HG03196 (cell line): ENCODE results near the gene KIF5B.
"Not testable (repeated sequence)": the region's sequence is repeated elsewhere in the genome, so short reads cannot be mapped to it uniquely, and the experiment has no call there.

Experiments used
- ATAC-seq: cut with Tn5 transposase; IDR thresholded peaks from one replicate; pipeline ENCODE4 v1.9.1; 2021; ENCODE audit not compliant: unreplicated experiment

Gene KIF5B

DNA sequence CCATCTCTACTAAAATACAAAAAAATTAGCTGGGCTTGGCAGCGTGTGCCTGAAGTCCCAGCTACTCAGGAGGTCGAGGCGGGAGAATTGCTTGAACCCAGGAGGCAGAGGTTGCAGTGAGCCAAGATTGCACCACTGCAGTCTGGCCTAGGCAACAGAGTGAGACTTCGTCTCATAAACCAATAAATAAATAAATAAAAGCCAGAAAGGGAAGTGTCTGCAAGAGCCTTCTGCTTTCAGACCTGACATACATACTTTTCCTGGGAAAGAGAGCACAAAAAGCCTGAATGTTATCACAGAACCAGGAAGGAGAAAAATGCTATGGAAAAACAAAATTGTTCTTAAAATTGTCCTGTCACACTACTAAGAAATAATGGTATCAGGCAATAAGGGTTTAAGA, 4.1 kb upstream of the KIF5B start:
- ATAC-seq, result no peak

DNA sequence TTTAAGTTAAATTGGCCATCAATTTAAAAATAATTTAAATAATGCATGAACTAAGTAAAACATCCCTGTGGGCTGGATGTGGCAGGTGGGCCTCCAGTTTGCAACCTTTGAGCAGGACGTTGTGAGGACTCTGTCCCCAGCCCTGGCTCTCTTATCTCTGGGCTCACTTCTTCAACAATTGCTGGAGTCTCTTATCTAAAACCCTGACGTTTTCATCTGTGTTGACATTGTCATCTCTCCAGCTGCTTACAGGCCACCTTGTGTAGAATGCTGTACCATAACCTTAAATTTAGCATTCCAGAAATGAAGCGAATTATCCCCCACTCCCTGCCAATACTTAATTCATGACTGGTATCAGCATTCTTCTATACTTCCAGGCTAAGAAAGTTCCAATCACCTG, 3.2 kb upstream of the KIF5B start:
- ATAC-seq, result no peak

DNA sequence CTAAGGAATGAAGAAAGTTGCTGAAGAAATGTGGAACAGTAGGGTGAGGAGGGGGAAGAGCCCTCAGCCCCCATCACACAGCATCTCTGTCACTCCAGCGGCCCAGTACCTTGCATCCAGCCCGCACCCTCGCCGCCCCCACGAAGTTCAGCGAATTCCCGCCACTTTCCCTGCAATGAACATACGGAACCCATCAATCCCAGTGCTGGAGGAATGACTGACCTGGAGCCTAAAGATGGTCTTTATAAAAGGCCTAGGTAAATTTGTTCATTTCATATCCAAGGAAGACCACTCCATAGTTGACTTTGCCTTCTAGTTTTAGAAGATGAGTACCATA, 779 bp upstream of the KIF5B start:
- no peak for ATAC-seq

DNA sequence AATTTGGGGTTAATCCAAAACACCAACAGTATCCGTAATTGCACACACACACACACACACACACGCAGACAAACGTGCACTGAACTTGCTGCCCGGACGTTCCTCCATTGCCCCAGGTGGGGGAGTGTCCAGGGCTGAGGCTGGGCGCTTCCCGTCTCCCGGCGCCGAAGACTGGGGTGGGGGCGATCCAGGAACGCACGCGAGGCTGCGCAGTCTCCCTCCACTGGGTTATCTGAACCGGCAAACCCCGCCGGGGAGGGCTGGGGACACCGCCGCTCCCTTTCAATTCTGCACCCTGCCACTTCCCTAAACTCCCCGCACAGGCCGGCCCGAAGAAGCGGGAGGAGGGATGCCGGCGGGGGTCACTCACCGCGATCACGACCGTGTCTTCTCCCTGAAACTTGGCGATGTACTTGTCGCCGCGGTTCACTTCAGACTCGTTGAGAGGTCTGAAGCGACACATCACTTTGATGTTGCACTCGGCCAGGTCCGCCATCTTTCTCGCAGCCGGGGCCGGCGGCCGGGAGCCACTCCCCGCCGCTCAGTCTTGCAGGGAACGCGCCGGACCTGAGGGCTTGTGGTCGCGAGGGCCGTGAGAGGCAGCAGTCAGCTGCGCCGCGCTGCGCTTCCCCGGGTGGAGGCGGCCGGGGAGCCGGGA, 618 bp downstream of the KIF5B start:
- peak; percentile 41 for ATAC-seq

DNA sequence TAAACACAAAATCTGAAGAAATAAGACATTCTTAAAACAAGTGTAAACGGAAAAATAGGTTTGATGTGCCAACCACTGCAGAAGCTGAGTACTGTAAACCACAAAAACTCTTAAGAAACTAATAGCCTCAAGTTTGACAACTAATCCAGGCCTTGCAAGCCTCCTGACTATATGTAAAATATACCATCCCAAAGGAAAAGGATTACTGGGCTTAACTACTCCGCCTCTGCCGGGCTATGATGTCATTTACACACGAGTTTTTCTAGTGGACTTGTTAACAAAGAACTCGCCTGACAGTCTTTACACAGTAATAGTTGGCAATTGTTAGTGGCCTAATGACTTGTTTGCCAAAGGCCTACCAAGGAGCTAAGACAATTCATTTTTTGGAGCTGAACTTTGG, 2.1 kb downstream of the KIF5B start:
- no peak for ATAC-seq

DNA sequence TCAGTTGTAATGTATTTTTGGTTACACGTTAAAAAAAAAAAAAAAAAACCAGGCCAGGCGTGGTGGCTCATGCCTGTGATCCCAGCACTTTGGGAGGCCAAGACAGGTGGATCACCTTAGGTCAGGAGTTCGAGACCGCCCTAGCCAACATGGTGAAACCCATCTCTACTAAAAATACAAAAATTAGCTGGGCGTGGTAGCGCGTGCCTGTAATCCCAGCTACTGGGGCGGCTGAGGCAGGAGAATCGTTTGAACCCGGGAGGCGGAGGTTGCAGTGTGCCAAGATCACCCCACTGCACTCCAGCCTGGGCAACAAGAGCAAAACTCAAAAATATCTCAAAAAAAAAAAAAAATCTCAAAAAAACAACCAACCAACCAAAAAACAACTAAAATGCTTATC, 2.8 kb downstream of the KIF5B start:
- ATAC-seq, result not testable (repeated sequence)

DNA sequence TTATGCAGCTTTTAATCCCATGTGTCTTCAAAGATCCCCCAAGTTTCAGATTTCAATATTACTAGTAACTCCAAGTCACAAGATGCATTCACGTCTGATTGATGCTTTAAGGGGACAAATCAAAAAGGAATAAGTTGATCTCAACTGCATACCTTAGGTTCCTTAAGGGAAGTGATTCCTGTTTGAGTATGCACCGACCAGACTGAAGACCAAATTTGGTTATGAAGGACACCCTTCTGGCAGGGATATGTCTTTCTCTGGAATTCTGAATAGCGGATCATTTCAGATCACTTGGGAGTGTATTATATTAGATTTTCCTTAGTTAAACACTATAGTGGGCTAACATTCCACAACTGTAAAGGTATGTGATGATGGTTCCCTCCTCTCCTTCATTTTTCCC, 4.3 kb downstream of the KIF5B start:
- no peak for ATAC-seq

DNA sequence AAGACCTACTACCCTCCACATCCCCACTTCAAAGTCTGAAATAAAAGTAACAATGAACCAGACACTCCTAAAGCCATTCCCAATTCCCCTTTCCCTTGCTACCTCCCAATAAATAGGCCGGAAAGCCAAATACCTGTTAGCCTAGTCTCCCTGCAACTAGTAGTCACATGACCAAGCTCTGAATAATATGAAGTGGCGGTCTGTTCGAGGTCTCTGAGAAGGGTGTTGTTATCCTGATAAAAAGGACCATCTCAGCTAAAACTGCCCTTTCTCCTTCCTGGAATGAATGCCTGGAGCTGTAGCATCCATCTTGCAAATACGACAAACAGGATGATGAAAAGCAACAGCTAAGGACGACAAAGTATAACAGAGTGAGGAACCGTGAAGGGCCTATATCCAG, 6.0 kb downstream of the KIF5B start:
- no peak for ATAC-seq

DNA sequence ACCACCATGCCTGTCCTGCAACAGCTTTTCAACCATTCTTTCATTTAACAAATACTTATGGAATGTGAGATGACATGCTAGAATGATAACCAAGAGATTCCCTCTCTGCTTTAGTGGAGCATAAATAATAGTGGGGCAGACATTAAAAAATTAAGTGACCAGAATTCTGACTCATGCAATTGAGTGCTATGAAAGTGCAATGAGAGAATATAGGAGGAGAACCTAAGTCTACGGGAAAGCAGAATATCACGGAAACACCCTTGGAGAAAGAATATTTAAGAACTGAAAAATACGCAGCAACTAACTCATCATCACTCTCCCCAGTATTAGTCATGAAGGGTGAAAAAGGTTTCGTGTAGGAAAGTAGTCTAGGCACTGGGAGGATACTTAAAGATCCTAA, 7.1 kb downstream of the KIF5B start:
- no peak for ATAC-seq

DNA sequence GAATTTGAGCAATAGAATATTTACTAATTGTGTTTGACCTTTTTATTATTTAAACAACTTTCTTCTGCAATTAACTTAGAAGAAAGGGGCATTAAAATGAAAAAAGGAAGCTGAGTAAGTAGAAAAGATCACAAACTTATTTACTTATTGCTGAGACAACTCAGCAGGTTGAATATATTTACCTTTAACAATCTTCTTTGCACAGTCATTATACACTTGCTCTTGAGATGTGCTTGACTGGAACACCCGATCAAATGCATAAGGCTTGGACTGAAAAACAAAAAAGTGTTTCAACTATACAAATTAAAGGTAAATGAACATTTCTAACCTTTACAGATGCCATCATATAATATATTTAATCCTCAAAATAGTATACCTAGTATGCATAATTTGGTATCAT, 7.9 kb downstream of the KIF5B start:
- ATAC-seq, result no peak

DNA sequence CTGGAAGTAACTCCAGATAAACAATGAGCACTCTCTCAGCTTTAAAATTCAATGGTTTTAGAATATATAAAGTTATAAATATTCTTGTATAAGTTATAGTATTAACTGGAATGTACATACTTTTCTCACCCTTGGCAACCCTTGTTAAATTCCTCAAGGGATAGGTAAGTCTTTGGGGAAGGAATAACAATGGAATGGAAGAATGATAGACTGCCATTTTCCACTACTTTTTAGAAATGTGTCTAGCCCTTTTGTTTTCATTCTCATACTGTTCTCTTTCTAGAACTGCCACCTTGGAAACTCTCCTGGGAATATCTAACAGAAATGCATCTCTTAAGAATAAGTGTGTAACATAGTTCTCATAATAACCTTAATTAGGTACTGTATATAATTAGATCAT, 8.3 kb downstream of the KIF5B start:
- no peak for ATAC-seq

DNA sequence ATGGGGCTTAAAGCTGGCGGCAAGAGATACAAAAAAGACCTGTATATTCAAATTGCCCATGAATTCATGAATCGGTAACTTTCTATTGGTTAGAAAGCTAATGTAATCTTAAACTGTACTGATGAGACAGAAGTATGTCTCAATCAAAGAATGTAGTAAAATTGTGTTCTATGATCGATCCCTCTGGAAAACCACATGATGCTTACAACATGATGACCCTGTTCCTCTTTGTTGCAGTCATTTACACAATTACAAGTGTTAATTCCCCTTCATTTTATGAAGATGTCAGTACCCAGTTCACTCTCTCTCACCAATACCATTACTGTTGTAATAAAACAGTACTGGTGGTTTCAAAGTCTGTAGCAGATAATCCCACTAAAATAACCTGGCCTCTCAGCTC, 10.1 kb downstream of the KIF5B start:
- no peak for ATAC-seq

DNA sequence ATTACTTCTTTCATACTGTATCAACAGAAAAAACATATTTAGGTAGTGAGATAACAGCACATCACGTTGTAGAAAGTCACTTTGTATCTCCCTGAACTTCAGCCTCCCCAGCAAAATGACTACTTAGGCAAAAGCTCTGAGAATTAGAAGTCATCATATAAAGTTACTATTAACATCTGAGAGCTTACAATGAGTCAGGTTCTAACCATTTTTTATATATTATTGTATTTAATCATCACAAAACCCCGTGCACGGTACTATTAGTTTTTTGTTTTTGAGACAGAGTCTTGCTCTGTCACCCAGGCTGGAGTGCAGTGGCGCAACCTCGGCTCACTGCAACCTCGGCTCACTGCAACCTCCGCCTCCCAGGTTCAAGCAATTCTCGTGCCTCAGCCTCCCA, 13.5 kb downstream of the KIF5B start:
- not testable (repeated sequence) for ATAC-seq

DNA sequence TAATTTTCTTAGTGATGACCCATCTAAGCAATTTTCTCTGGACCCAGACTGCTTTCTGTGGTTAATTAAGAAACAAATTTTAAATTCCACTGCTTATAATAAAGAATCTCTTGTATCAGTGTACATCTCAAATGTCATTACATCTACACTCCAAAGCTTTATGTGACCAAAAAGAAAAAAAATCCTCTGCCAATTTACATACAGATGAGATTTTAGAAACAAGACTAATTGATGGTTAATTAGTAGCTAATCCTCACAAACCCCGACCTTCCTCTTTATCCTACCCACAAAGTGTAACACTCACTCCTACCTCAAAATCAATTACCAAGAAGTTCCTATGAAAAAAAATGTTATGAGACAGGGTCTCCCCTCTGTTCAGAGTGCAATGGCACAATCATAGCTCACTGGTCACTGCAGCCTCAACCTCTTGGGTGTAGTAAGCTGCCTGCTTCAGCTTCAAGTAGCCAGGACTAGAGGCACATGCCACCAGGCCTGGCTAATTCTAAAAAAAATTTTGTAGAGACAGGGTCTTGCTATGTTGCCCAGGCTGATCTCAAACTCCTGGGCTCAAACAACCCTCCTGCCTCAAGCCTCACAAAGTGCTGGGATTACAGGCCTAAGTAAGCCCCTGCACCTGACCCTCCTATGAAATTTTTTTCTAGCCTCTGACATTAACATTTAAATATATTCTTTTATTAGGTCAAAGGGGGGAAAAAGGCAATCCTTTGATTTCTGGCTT, 14.8 kb downstream of the KIF5B start:
- no peak for ATAC-seq

DNA sequence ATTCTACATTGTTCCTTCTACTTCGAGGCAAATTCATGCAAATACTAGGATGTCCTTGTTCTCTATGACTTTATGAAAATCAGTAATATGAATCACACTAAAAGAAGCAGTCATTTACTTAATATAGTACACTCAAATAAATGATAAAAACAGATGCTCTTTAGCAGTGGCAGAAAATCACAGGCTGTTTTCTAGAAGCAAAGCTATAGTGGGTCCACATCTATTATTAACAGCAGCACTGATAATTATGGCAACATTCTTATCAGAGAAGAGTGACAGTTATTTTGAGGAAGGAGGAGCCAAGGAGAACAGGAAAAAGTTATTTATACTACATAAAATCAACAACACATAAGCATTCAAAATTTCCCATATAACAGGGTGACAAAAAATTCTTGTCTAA, 16.5 kb downstream of the KIF5B start:
- no peak for ATAC-seq

DNA sequence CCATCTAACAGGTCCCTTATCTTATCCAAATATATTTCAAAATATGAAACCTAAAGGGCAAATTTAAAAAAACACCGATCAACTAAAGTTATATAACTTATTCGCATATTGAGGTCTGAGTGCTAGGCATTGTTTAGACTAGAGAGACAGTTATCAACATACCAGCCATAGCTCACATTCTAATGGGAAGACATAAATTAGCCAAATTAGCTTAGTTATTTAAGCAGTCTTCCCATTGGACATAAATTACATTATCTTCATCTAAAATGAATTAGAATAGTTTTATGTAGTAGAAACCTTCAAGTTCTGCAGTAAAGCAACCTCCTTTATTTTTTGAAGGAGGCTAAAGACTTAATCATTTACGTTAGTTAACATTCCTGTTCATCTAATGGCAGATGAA, 17.4 kb downstream of the KIF5B start:
- ATAC-seq, result no peak

DNA sequence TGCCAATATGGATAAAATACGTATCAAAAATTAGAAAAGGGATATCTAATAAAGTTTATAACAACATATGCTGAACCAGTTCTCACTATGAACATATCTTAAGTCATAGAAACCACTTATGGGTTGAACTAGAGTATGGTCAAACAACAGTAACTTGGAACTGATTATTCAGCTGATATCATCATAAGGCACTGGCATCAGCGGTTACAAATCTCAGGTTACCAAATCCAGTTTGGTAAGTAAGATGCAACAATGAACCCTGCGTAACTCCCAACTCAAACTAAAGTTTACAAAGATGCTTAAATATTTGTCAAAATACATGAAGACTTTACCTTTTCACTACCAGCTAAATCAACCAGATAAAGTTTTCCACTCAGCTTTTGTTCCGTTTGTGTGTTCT, 19.3 kb downstream of the KIF5B start:
- ATAC-seq, result no peak

DNA sequence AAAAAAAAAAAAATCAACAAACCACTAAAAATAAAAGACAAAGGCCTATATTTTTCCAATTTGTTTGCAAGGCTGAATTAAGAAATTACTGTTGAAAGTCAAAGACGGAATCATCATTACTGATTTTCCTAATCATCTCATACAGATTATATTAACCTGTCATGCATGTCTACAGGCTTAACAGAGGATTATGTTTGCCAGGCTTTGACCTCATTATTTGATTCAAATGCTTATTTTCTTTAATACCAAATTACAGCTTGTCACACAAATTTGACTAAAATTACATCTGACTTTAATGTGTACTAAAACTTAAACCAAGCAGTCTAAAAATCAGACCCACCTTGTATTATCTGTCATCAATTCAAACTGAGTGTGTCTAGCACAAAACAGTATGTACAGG, 21.2 kb downstream of the KIF5B start:
- ATAC-seq, result no peak

DNA sequence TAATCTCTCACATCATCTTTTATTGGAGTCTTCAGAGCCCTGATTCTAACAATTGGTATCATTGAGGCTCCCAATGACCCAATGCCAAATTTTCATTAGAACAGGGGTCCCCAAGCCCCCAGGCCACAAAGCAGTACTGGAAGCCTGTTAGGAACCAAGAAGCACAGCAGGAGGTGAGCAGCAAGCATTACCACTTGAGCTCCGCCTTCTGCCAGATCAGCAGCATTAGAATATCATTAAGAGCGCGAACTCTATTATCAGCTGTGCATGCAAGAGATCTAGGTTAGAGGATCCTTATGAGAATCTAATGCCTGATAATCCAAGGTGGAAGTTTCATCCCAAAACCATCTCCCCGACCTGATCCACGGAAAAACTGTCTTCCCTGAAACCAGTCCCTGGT, 23.1 kb downstream of the KIF5B start:
- no peak for ATAC-seq

DNA sequence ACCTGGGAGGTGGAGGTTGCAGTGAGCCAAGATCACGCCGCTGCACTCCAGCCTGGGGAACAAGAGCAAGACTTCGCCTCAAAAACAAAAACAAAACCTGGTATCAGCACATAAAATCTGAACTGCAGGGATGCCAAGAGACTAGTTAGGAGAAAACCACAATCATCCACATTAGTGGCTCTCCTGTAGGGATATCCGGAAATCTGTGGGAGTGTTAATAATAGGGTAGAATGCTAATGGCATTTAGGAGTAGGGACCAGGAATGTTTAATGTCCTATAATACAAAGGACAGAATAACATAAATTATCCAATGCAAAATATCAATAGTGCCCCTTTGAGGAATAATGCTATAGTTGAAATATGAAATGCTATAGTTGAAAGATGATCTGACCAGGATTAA, 24.3 kb downstream of the KIF5B start:
- ATAC-seq, result no peak

DNA sequence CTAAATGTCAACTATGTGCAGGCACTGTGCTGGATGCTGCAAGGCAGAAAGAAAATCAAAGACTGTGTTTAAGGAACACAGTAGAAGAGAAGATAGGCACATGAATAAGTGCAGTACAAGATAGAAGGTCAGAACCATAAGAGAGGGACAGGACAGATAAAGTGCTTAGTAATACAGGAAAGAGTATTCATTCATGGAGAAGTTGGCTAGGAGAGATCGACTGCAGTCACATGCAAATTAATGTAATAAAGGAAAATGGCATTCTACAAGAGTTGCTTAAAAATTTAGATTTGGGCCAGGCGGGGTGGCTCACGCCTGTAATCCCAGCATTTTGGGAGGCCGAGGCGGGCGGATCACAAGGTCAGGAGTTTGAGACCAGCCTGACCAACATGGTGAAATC, 24.8 kb downstream of the KIF5B start:
- ATAC-seq, result no peak

DNA sequence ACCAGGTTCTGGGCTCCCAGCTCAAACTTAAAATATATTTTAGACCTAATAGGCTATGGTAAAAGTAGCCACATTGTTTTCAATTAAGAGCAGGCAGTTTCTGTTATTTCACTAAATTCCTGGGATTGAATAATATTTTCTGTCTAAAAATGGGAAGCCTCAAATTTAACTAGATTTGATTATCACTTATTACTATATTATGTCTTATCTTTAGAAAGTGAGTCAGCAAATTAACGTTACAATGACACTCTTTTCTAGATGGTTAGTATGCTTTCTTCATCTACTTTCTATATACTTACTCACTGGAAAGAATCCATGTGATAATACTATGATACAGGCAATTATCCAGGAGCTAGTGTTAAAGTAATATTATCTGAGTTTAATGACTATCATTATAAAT, 27.5 kb downstream of the KIF5B start:
- no peak for ATAC-seq

DNA sequence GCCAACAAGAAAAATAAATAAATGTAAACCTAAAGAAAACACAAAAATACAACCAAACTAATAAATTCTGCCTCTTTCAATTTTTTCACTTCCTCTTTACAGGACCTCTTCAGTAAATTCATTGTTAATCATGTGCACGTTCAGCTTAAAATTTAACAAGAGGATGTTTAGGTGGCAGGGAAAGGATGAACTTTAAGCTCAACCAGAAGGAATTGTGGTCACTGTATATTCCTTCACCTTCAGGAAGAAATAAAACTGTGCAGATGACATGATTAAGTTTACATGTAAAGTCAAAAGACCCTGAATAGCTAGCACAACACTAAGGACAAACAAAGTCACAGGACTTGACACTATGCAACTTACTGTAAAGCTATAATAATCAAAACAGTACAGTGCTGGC, 33.0 kb downstream of the KIF5B start:
- ATAC-seq, result no peak
